HEK293 (cell line): ENCODE results near the gene SAP30L.

Experiments used
- CTCF ChIA-PET: fragments of 350-600 bp; formaldehyde crosslinking; extraction: SDS; loops from one replicate; lab custom pipeline; 2021; ENCODE audit warnings: antibody characterized with exemption; lab: Yijun Ruan, JAX
- POLR2A ChIA-PET: fragments of 300-600 bp; formaldehyde crosslinking; extraction: SDS; loops from one replicate; lab custom pipeline; 2020; ENCODE audit warnings: antibody characterized with exemption, inconsistent platforms; lab: Yijun Ruan, JAX
- H3K27ac ChIP-seq: fragments of 200-500 bp; sonication (Bioruptor generic); 2 replicates; pipeline ENCODE4 v1.5.1; 2014; ENCODE audit warnings: low read depth, low read length, control low read depth, inconsistent platforms; ENCODE audit errors: extremely low read depth
- H3K36me3 ChIP-seq, 2 experiments: fragments of 200-500 bp in 1 of 2; sonication (Bioruptor generic) in 1 of 2; 1 replicate in 1 of 2; 2 replicates in 1 of 2; pipeline ENCODE4 v1.5.1; 2014 to 2017; ENCODE audit warnings: inconsistent platforms in 2 of 2, low read length in 2 of 2; ENCODE audit not compliant: control insufficient read depth in 2 of 2, insufficient read depth in 1 of 2
- H3K4me1 ChIP-seq: fragments of 200-500 bp; sonication (Bioruptor generic); 2 replicates; pipeline ENCODE4 v1.5.1; 2014; ENCODE audit warnings: mild to moderate bottlenecking, low read length, inconsistent platforms; ENCODE audit not compliant: control insufficient read depth, insufficient read depth
- H3K4me3 ChIP-seq: 2 replicates; pipeline ENCODE4 v1.5.1; 2011; ENCODE audit warnings: low read depth, mild to moderate bottlenecking, control low read depth, low read length, moderate library complexity
- H3K9me3 ChIP-seq: fragments of 200-500 bp; sonication (Bioruptor generic); 2 replicates; pipeline ENCODE4 v1.5.1; 2014; ENCODE audit warnings: low read depth, low read length, inconsistent platforms; ENCODE audit not compliant: control insufficient read depth, insufficient read depth
- GLIS1 ChIP-seq: fragments of 450-650 bp; formaldehyde crosslinking; IDR thresholded peaks from 2 replicates; pipeline ENCODE4 v1.5.1; 2016; ENCODE audit warnings: missing biosample characterization, missing genetic modification characterization
- GLIS2 ChIP-seq: fragments of 450-650 bp; formaldehyde crosslinking; IDR thresholded peaks from 2 replicates; pipeline ENCODE4 v1.5.1; 2016; ENCODE audit warnings: missing biosample characterization, missing genetic modification characterization
- KLF1 ChIP-seq: fragments of 450-650 bp; formaldehyde crosslinking; IDR thresholded peaks from 2 replicates; pipeline ENCODE4 v1.5.1; 2016; ENCODE audit warnings: missing biosample characterization, missing genetic modification characterization
- OSR2 ChIP-seq: fragments of 450-650 bp; formaldehyde crosslinking; IDR thresholded peaks from 2 replicates; pipeline ENCODE4 v1.5.1; 2016; ENCODE audit warnings: missing biosample characterization, missing genetic modification characterization
- OVOL3 ChIP-seq: fragments of 450-650 bp; formaldehyde crosslinking; IDR thresholded peaks from 2 replicates; pipeline ENCODE4 v1.5.1; 2016; ENCODE audit warnings: missing biosample characterization, missing genetic modification characterization
- SP2 ChIP-seq: fragments of 450-650 bp; formaldehyde crosslinking; IDR thresholded peaks from 2 replicates; pipeline ENCODE4 v1.5.1; 2016; ENCODE audit warnings: missing biosample characterization, missing genetic modification characterization
- TCF7L2 ChIP-seq: IDR thresholded peaks from 2 replicates; pipeline ENCODE4 v1.6.1; 2011; ENCODE audit warnings: low read depth, mild to moderate bottlenecking, inconsistent platforms, low read length, moderate library complexity, borderline replicate concordance
- ZBTB26 ChIP-seq: fragments of 450-650 bp; formaldehyde crosslinking; optimal IDR thresholded peaks from 2 replicates; pipeline ENCODE3; 2016; ENCODE audit warnings: missing biosample characterization, mild to moderate bottlenecking, missing genetic modification characterization
- ZBTB48 ChIP-seq: fragments of 450-650 bp; formaldehyde crosslinking; IDR thresholded peaks from 2 replicates; pipeline ENCODE4 v1.5.1; 2016; ENCODE audit warnings: missing biosample characterization, missing genetic modification characterization
- ZNF174 ChIP-seq: fragments of 450-650 bp; formaldehyde crosslinking; IDR thresholded peaks from 2 replicates; pipeline ENCODE4 v1.5.0; 2017; ENCODE audit warnings: missing biosample characterization, mild to moderate bottlenecking, missing genetic modification characterization
- ZNF23 ChIP-seq: fragments of 450-650 bp; formaldehyde crosslinking; IDR thresholded peaks from 2 replicates; pipeline ENCODE4 v1.5.1; 2016; ENCODE audit warnings: missing biosample characterization, missing genetic modification characterization, borderline replicate concordance
- ZNF266 ChIP-seq: fragments of 450-650 bp; formaldehyde crosslinking; IDR thresholded peaks from 2 replicates; pipeline ENCODE4 v1.5.1; 2016; ENCODE audit warnings: missing biosample characterization, missing genetic modification characterization, low read depth
- ZNF274 ChIP-seq, 2 experiments: fragments of 200-500 bp in 1 of 2; fragments of 450-650 bp in 1 of 2; sonication (Bioruptor generic) in 1 of 2; formaldehyde crosslinking in 1 of 2; IDR thresholded peaks; 2 replicates each; pipeline versions ENCODE4 v1.5.1 to v1.6.1; 2014 to 2016; ENCODE audit warnings: borderline replicate concordance in 1 of 2, inconsistent platforms in 1 of 2, low read length in 1 of 2, missing biosample characterization in 1 of 2, missing genetic modification characterization in 1 of 2
- ZNF302 ChIP-seq: fragments of 450-650 bp; formaldehyde crosslinking; IDR thresholded peaks from 2 replicates; pipeline ENCODE4 v1.5.1; 2016; ENCODE audit warnings: missing biosample characterization, missing genetic modification characterization, low read depth
- ZNF311 ChIP-seq: fragments of 450-650 bp; formaldehyde crosslinking; IDR thresholded peaks from 2 replicates; pipeline ENCODE4 v1.5.1; 2017; ENCODE audit warnings: missing biosample characterization, missing genetic modification characterization, borderline replicate concordance
- ZNF341 ChIP-seq: fragments of 450-650 bp; formaldehyde crosslinking; IDR thresholded peaks from 2 replicates; pipeline ENCODE4; 2016; ENCODE audit warnings: low read depth, missing biosample characterization, missing genetic modification characterization
- ZNF354C ChIP-seq: fragments of 450-650 bp; formaldehyde crosslinking; IDR thresholded peaks from 2 replicates; pipeline ENCODE4 v1.5.1; 2016; ENCODE audit warnings: missing biosample characterization, missing genetic modification characterization, low read depth, borderline replicate concordance
- ZNF394 ChIP-seq: fragments of 450-650 bp; formaldehyde crosslinking; IDR thresholded peaks from 2 replicates; pipeline ENCODE4 v1.5.1; 2016; ENCODE audit warnings: missing biosample characterization, missing genetic modification characterization, mild to moderate bottlenecking, moderate library complexity, borderline replicate concordance
- ZNF398 ChIP-seq: fragments of 450-650 bp; formaldehyde crosslinking; IDR thresholded peaks from 2 replicates; pipeline ENCODE4 v1.5.1; 2017; ENCODE audit warnings: missing biosample characterization, missing genetic modification characterization
- ZNF48 ChIP-seq: fragments of 450-650 bp; formaldehyde crosslinking; IDR thresholded peaks from 2 replicates; pipeline ENCODE4 v1.5.1; 2016; ENCODE audit warnings: missing biosample characterization, missing genetic modification characterization
- ZNF529 ChIP-seq: fragments of 450-650 bp; formaldehyde crosslinking; IDR thresholded peaks from 2 replicates; pipeline ENCODE4 v1.5.1; 2017; ENCODE audit warnings: missing genetic modification characterization, missing biosample characterization; ENCODE audit not compliant: insufficient replicate concordance
- ZNF555 ChIP-seq: fragments of 450-650 bp; formaldehyde crosslinking; conservative IDR thresholded peaks from 2 replicates; pipeline ENCODE4 v1.5.1; 2017; ENCODE audit warnings: missing biosample characterization, mild to moderate bottlenecking, missing genetic modification characterization, inconsistent platforms
- ZNF600 ChIP-seq: fragments of 450-650 bp; formaldehyde crosslinking; IDR thresholded peaks from 2 replicates; pipeline ENCODE4 v1.5.1; 2016; ENCODE audit warnings: missing biosample characterization, missing genetic modification characterization
- ZNF626 ChIP-seq: fragments of 450-650 bp; sonication (Bioruptor Pico); formaldehyde crosslinking; IDR thresholded peaks from 2 replicates; pipeline ENCODE4 v1.5.1; 2018; ENCODE audit warnings: missing biosample characterization, missing genetic modification characterization, inconsistent platforms
- ZNF639 ChIP-seq: fragments of 450-650 bp; formaldehyde crosslinking; IDR thresholded peaks from 2 replicates; pipeline ENCODE4 v1.5.1; 2016; ENCODE audit warnings: missing biosample characterization, missing genetic modification characterization
- ZNF692 ChIP-seq: fragments of 450-650 bp; formaldehyde crosslinking; IDR thresholded peaks from 2 replicates; pipeline ENCODE4 v1.5.1; 2016; ENCODE audit warnings: missing biosample characterization, missing genetic modification characterization

Gene SAP30L

GRCh38 chr5:154406231-154406630 is 39.6 kb upstream of the SAP30L start:
- Histone ChIP-seq H3K36me3 (peaks cover 0 to 2% of the 10 kb centered on the region in 2 experiments; a peak in 1 of 3 replicates), H3K27ac (no peak overlapping the region)
- CTCF ChIA-PET, result interaction anchor here (0.6 to 5.6 kb wide), 16 partner anchors 12 to 431 kb away, joined by 3 to 96 read pairs (median 6); no protein-coding TSS in a partner anchor
- POLR2A ChIA-PET, result no interaction called here
- TF ChIP-seq ZNF639 (tag by site-specific recombination), result no peak
- peak; percentile 47; the same call in 1 of the 2 replicates for TF ChIP-seq KLF1 (tag by site-specific recombination)
- TF ChIP-seq ZNF555, result no peak
- TF ChIP-seq ZNF311 (tag by site-specific recombination), result no peak
- TF ChIP-seq ZNF48 (tag by site-specific recombination), result no peak
- no peak for TF ChIP-seq SP2
- TF ChIP-seq ZNF274 (IDR thresholded peaks at IDR 0.05; ENCODE audit: low read length), result no peak
- no peak for TF ChIP-seq ZNF274 (tag by site-specific recombination; IDR thresholded peaks at IDR 0.05; ENCODE audit: borderline replicate concordance)
- TF ChIP-seq, all 188 proteins: peak for 1
- Histone ChIP-seq H3K9me3 (no peaks in the 10 kb centered on the region), H3K4me3 (no peak overlapping the region), H3K4me1 (no peaks in the 10 kb centered on the region)

GRCh38 chr5:154406826-154407225 is 39.0 kb upstream of the SAP30L start:
- POLR2A ChIA-PET, result no interaction called here
- Histone ChIP-seq H3K4me1 (no peaks in the 10 kb centered on the region), H3K27ac (no peak overlapping the region), H3K4me3 (no peak overlapping the region), H3K9me3 (no peaks in the 10 kb centered on the region), H3K36me3 (peaks cover 0 to 4% of the 10 kb centered on the region in 2 experiments; a peak in 1 of 3 replicates)
- CTCF ChIA-PET, result interaction anchor here (0.6 to 5.6 kb wide), 5 partner anchors 90 to 432 kb away, joined by 3 to 96 read pairs (median 5); no protein-coding TSS in a partner anchor
- TF ChIP-seq ZNF600 (tag by site-specific recombination), result no peak
- no peak for TF ChIP-seq ZNF341 (tag by site-specific recombination)
- no peak for TF ChIP-seq ZNF266 (tag by site-specific recombination)
- TF ChIP-seq OVOL3 (tag by site-specific recombination), result no peak
- no peak for TF ChIP-seq ZBTB48 (tag by site-specific recombination)
- no peak for TF ChIP-seq ZNF23 (tag by site-specific recombination)
- no peak for TF ChIP-seq TCF7L2
- no peak for TF ChIP-seq ZBTB26 (tag by site-specific recombination)
- TF ChIP-seq ZNF394 (tag by site-specific recombination), result no peak
- no peak for TF ChIP-seq ZNF626 (tag by site-specific recombination)
- TF ChIP-seq ZNF398, result no peak
- no peak for TF ChIP-seq ZNF174
- TF ChIP-seq OSR2 (tag by site-specific recombination), result no peak
- TF ChIP-seq ZNF302 (tag by site-specific recombination), result no peak
- TF ChIP-seq ZNF692 (tag by site-specific recombination), result no peak
- no peak for TF ChIP-seq ZNF529 (tag by site-specific recombination)
- TF ChIP-seq GLIS1 (tag by site-specific recombination), result no peak
- no peak for TF ChIP-seq GLIS2 (tag by site-specific recombination)
- TF ChIP-seq ZNF354C (tag by site-specific recombination), result no peak
- TF ChIP-seq, all 188 proteins: peak for 0
